Loucy (cell line): ENCODE measurements around the gene ADIG.

Experiments
- H2AFZ ChIP-seq: fragments of 200-600 bp; sonication (generic); 2 replicates; pipeline ENCODE4 v1.6.0; 2016; ENCODE audit warnings: antibody characterized with exemption, mild to moderate bottlenecking, low read length, moderate library complexity
- H3F3A ChIP-seq: fragments of 200-600 bp; 2 replicates; pipeline ENCODE4 v1.6.0; 2016; ENCODE audit warnings: antibody characterized with exemption, low read depth, mild to moderate bottlenecking
- H3K27me3 ChIP-seq: fragments of 200-600 bp; sonication (generic); 2 replicates; pipeline ENCODE4 v1.6.1; 2014; ENCODE audit warnings: low read length, mild to moderate bottlenecking; ENCODE audit not compliant: insufficient read depth, poor library complexity, severe bottlenecking
- H3K36me3 ChIP-seq: fragments of 200-600 bp; sonication (generic); 2 replicates; pipeline ENCODE4 v1.6.1; 2016; ENCODE audit warnings: low read length; ENCODE audit not compliant: insufficient read depth
- H3K4me1 ChIP-seq: fragments of 200-600 bp; sonication (generic); 2 replicates; pipeline ENCODE4 v1.5.1; 2014; ENCODE audit warnings: low read length, mild to moderate bottlenecking; ENCODE audit not compliant: insufficient read depth, poor library complexity, severe bottlenecking
- H3K4me2 ChIP-seq: fragments of 200-600 bp; sonication (generic); 2 replicates; pipeline ENCODE4 v1.6.0; 2014; ENCODE audit warnings: antibody characterized with exemption, low read length, low read depth, mild to moderate bottlenecking; ENCODE audit not compliant: poor library complexity, severe bottlenecking
- H3K4me3 ChIP-seq: fragments of 200-600 bp; sonication (generic); 2 replicates; pipeline ENCODE4 v1.5.1; 2014; ENCODE audit warnings: low read length, mild to moderate bottlenecking, mixed read lengths; ENCODE audit not compliant: poor library complexity, severe bottlenecking
- H3K79me2 ChIP-seq: fragments of 200-600 bp; sonication (generic); 2 replicates; pipeline ENCODE4 v1.6.1; 2014; ENCODE audit warnings: low read length; ENCODE audit not compliant: insufficient read depth
- H3K9ac ChIP-seq: fragments of 200-600 bp; sonication (generic); 2 replicates; pipeline ENCODE4 v1.6.0; 2014; ENCODE audit warnings: mild to moderate bottlenecking, low read depth, low read length, moderate library complexity; ENCODE audit not compliant: poor library complexity, severe bottlenecking
- H3K9me2 ChIP-seq: fragments of 200-600 bp; sonication (generic); replicated peaks from 2 replicates; pipeline ENCODE4 v1.6.1; 2016; ENCODE audit warnings: low read depth, low read length, mixed read lengths
- H3K9me3 ChIP-seq: fragments of 200-600 bp; sonication (generic); 2 replicates; pipeline ENCODE4 v1.6.1; 2014; ENCODE audit warnings: mild to moderate bottlenecking, antibody characterized with exemption, low read length, low read depth; ENCODE audit not compliant: insufficient read depth
- H4K20me1 ChIP-seq: fragments of 200-600 bp; sonication (generic); 2 replicates; pipeline ENCODE4 v1.6.0; 2014; ENCODE audit warnings: antibody characterized with exemption, low read length, mild to moderate bottlenecking; ENCODE audit not compliant: insufficient read depth, poor library complexity, severe bottlenecking
- CTCF ChIP-seq: fragments of 200-600 bp; sonication (generic); conservative IDR thresholded peaks from 2 replicates; pipeline ENCODE4 v1.5.1; 2014; ENCODE audit warnings: mild to moderate bottlenecking, antibody characterized with exemption, low read length
- EZH2phosphoT487 ChIP-seq: fragments of 200-600 bp; IDR thresholded peaks from 2 replicates; pipeline ENCODE4 v1.6.1; 2018; ENCODE audit warnings: antibody characterized with exemption, mild to moderate bottlenecking, moderate library complexity, borderline replicate concordance

The ADIG gene

GRCh38 chr20:38602185-38602581 lies 21.2 kb downstream of the ADIG start:
- H3K4me2 ChIP-seq, result no peak overlapping the region
- H3K9me3 ChIP-seq, result no peaks in the 10 kb centered on the region
- no peaks in the 10 kb centered on the region for H4K20me1 ChIP-seq
- no peaks in the 10 kb centered on the region for H3K27me3 ChIP-seq
- no peaks in the 10 kb centered on the region for H3K79me2 ChIP-seq
- no peak overlapping the region for H2AFZ ChIP-seq
- H3K9ac ChIP-seq, result no peak overlapping the region
- H3F3A ChIP-seq, result no peaks in the 10 kb centered on the region
- TF ChIP-seq EZH2phosphoT487 (no peak), CTCF (no peak)
- H3K36me3 ChIP-seq, result no peaks in the 10 kb centered on the region
- no peaks in the 10 kb centered on the region for H3K9me2 ChIP-seq
- H3K4me1 ChIP-seq, result no peaks in the 10 kb centered on the region
- no peak overlapping the region for H3K4me3 ChIP-seq

GRCh38 chr20:38603286-38603685 lies 22.3 kb downstream of the ADIG start:
- no peaks in the 10 kb centered on the region for H3K36me3 ChIP-seq
- no peak overlapping the region for H2AFZ ChIP-seq
- H3K79me2 ChIP-seq, result no peaks in the 10 kb centered on the region
- H3K4me3 ChIP-seq, result no peak overlapping the region
- H3K9me2 ChIP-seq, result no peaks in the 10 kb centered on the region
- H3K9me3 ChIP-seq, result no peaks in the 10 kb centered on the region
- TF ChIP-seq EZH2phosphoT487 (no peak), CTCF (no peak)
- no peaks in the 10 kb centered on the region for H3K27me3 ChIP-seq
- H4K20me1 ChIP-seq, result no peaks in the 10 kb centered on the region
- no peaks in the 10 kb centered on the region for H3F3A ChIP-seq
- no peak overlapping the region for H3K4me2 ChIP-seq
- no peaks in the 10 kb centered on the region for H3K4me1 ChIP-seq
- H3K9ac ChIP-seq, result no peak overlapping the region

- no peaks in the 10 kb centered on the region for H3K79me2 ChIP-seq
- H3K9me2 ChIP-seq, result no peaks in the 10 kb centered on the region
- H2AFZ ChIP-seq, result no peak overlapping the region
- H3K9ac ChIP-seq, result no peak overlapping the region
- H3K4me2 ChIP-seq, result no peak overlapping the region
- H3K4me1 ChIP-seq, result no peaks in the 10 kb centered on the region
- H3K36me3 ChIP-seq, result no peaks in the 10 kb centered on the region
- no peak overlapping the region for H3K4me3 ChIP-seq
- no peaks in the 10 kb centered on the region for H3F3A ChIP-seq
- H3K9me3 ChIP-seq, result no peaks in the 10 kb centered on the region
- H3K27me3 ChIP-seq, result no peaks in the 10 kb centered on the region
- TF ChIP-seq CTCF, result no peak
- no peak for TF ChIP-seq EZH2phosphoT487
- H4K20me1 ChIP-seq, result no peaks in the 10 kb centered on the region
These were observed 23.9 kb downstream of the ADIG start for GRCh38 chr20:38604873-38605303.
